Stimulated activated CD8-positive, alpha-beta memory T cell treated with anti-CD3 and anti-CD28 coated beads, Interleukin-2, amount 100 ng/mL, for 1 hour (primary cell): Measurements from ENCODE around the gene PPCDC.
"Not testable (repeated sequence)": the region's sequence is repeated elsewhere in the genome, so short reads cannot be mapped to it uniquely, and the experiment has no call there.

Experiments used
- DNase-seq, 2 donors: peaks; one replicate each; pipeline ENCODE4 v3.0.0-alpha.2; 2020; ENCODE audit warnings: low read depth in 2 of 2

Gene PPCDC

GRCh38 chr15:75065851-75066509 lies 42.6 kb downstream of the PPCDC start:
- DNase-seq: no peak

GRCh38 chr15:75067123-75067830 lies 43.9 kb downstream of the PPCDC start:
- DNase-seq: no peak

GRCh38 chr15:75068748-75069147 lies 45.4 kb downstream of the PPCDC start:
- no peak for DNase-seq

- no peak for DNase-seq
Observed at GRCh38 chr15:75069301-75069925, 46.0 kb downstream of the PPCDC start.

- no peak for DNase-seq
Observed at GRCh38 chr15:75070674-75071073, 47.3 kb downstream of the PPCDC start.

GRCh38 chr15:75073197-75073596 lies 49.8 kb downstream of the PPCDC start:
- DNase-seq: no peak

- DNase-seq: no peak
Observed at GRCh38 chr15:75076277-75076676, 52.9 kb downstream of the PPCDC start.

- not testable (repeated sequence) for DNase-seq
Observed at GRCh38 chr15:75077551-75077961, 54.2 kb downstream of the PPCDC start.

GRCh38 chr15:75081150-75081549 lies 57.8 kb downstream of the PPCDC start:
- DNase-seq: no peak

GRCh38 chr15:75082689-75083088 lies 59.3 kb downstream of the PPCDC start:
- no peak for DNase-seq

GRCh38 chr15:75085708-75086107 lies 62.3 kb downstream of the PPCDC start:
- DNase-seq: not testable (repeated sequence)

GRCh38 chr15:75089456-75090387 lies 66.3 kb downstream of the PPCDC start:
- no peak for DNase-seq

GRCh38 chr15:75090388-75090734 lies 67.0 kb downstream of the PPCDC start:
- no peak for DNase-seq

GRCh38 chr15:75091814-75092213 lies 68.4 kb downstream of the PPCDC start:
- no peak for DNase-seq

- DNase-seq: not testable (repeated sequence)
Observed at GRCh38 chr15:75094961-75095478, 71.6 kb downstream of the PPCDC start.

- DNase-seq: no peak
Observed at GRCh38 chr15:75095594-75095993, 72.2 kb downstream of the PPCDC start.

GRCh38 chr15:75097939-75098338 lies 74.5 kb downstream of the PPCDC start:
- DNase-seq: no peak

- no peak for DNase-seq
Observed at GRCh38 chr15:75098404-75098803, 75.0 kb downstream of the PPCDC start.
